ENCODE results near the gene SH3BP1. TPM values are rescaled to one million over a fixed set of nuclear protein-coding genes. Genes with fewer than 3 reads are reported as not detected.

The SH3BP1 gene
- polyA plus RNA-seq, 2 of the 4 experiments (the other 2 are of a cell fraction) = 1.8 to 2.7 TPM

GRCh38 chr22:37604074-37604473, 35.4 kb upstream of the SH3BP1 start:
- ATAC-seq = no peak
- H3K4me1 ChIP-seq = peaks cover 5% of the 10 kb centered on the region
- FAIRE-seq = no peak
- CTCF ChIA-PET = interaction anchor here (0.6 to 4.0 kb wide), 6 partner anchors 12 to 40 kb away, joined by 3 to 22 read pairs (median 3); no protein-coding TSS in a partner anchor
- no peak for DNase-seq (ENCODE audit: low read depth in 1 of 2, low spot score in 1 of 2)
- no peak overlapping the region for H3K4me2 ChIP-seq
- H3K27ac ChIP-seq = no peak overlapping the region
- H3K9me3 ChIP-seq = no peaks in the 10 kb centered on the region
- WGBS (ENCODE audit: missing lambda C conversion rate) = 92% methylated on average over 6 of the region's 6 CpGs
- POLR2A ChIA-PET = no interaction called here
- TF ChIP-seq FOXS1 (CRISPR knock-in tag; IDR thresholded peaks at IDR 0.05) (no peak), GATA3 (IDR thresholded peaks at IDR 0.05; ENCODE audit: borderline replicate concordance) (no peak), POLR2A (IDR thresholded peaks at IDR 0.05; ENCODE audit: low read length) (no peak), JUN (IDR thresholded peaks at IDR 0.05) (no peak), SREBF2 (IDR thresholded peaks at IDR 0.05) (no peak), ZNF302 (CRISPR knock-in tag; IDR thresholded peaks at IDR 0.05) (no peak), JUNB (IDR thresholded peaks at IDR 0.05) (no peak), TFCP2L1 (CRISPR knock-in tag; IDR thresholded peaks at IDR 0.05) (no peak), RARB (CRISPR knock-in tag; IDR thresholded peaks at IDR 0.05) (no peak), PHF8 (IDR thresholded peaks at IDR 0.05; ENCODE audit: borderline replicate concordance, low read depth) (no peak), PBX3 (IDR thresholded peaks at IDR 0.05) (no peak), CBX8 (IDR thresholded peaks at IDR 0.05) (no peak), ZC3H11A (IDR thresholded peaks at IDR 0.05) (no peak)
- TF ChIP-seq, protein P1, sequence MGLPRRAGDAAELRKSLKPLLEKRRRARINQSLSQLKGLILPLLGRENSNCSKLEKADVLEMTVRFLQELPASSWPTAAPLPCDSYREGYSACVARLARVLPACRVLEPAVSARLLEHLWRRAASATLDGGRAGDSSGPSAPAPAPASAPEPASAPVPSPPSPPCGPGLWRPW (IDR thresholded peaks at IDR 0.05) = no peak
- TF ChIP-seq, protein P2, sequence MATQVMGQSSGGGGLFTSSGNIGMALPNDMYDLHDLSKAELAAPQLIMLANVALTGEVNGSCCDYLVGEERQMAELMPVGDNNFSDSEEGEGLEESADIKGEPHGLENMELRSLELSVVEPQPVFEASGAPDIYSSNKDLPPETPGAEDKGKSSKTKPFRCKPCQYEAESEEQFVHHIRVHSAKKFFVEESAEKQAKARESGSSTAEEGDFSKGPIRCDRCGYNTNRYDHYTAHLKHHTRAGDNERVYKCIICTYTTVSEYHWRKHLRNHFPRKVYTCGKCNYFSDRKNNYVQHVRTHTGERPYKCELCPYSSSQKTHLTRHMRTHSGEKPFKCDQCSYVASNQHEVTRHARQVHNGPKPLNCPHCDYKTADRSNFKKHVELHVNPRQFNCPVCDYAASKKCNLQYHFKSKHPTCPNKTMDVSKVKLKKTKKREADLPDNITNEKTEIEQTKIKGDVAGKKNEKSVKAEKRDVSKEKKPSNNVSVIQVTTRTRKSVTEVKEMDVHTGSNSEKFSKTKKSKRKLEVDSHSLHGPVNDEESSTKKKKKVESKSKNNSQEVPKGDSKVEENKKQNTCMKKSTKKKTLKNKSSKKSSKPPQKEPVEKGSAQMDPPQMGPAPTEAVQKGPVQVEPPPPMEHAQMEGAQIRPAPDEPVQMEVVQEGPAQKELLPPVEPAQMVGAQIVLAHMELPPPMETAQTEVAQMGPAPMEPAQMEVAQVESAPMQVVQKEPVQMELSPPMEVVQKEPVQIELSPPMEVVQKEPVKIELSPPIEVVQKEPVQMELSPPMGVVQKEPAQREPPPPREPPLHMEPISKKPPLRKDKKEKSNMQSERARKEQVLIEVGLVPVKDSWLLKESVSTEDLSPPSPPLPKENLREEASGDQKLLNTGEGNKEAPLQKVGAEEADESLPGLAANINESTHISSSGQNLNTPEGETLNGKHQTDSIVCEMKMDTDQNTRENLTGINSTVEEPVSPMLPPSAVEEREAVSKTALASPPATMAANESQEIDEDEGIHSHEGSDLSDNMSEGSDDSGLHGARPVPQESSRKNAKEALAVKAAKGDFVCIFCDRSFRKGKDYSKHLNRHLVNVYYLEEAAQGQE (IDR thresholded peaks at IDR 0.05) = no peak
- TF ChIP-seq, protein P3, sequence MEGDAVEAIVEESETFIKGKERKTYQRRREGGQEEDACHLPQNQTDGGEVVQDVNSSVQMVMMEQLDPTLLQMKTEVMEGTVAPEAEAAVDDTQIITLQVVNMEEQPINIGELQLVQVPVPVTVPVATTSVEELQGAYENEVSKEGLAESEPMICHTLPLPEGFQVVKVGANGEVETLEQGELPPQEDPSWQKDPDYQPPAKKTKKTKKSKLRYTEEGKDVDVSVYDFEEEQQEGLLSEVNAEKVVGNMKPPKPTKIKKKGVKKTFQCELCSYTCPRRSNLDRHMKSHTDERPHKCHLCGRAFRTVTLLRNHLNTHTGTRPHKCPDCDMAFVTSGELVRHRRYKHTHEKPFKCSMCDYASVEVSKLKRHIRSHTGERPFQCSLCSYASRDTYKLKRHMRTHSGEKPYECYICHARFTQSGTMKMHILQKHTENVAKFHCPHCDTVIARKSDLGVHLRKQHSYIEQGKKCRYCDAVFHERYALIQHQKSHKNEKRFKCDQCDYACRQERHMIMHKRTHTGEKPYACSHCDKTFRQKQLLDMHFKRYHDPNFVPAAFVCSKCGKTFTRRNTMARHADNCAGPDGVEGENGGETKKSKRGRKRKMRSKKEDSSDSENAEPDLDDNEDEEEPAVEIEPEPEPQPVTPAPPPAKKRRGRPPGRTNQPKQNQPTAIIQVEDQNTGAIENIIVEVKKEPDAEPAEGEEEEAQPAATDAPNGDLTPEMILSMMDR (IDR thresholded peaks at IDR 0.05) = no peak
- no peak overlapping the region for H3K4me3 ChIP-seq

GRCh38 chr22:37604875-37605274, 34.6 kb upstream of the SH3BP1 start:
- no peak for TF ChIP-seq E2F6 (IDR thresholded peaks at IDR 0.05; ENCODE audit: borderline replicate concordance, low read depth)
- TF ChIP-seq HOXB13 (CRISPR knock-in tag; IDR thresholded peaks at IDR 0.05; ENCODE audit: low read depth) = no peak
- no peak for TF ChIP-seq ATOH8 (CRISPR knock-in tag; IDR thresholded peaks at IDR 0.05; ENCODE audit: low read depth)
- no peak for TF ChIP-seq RFX5 (IDR thresholded peaks at IDR 0.05)
- TF ChIP-seq, protein P3 (IDR thresholded peaks at IDR 0.05) = no peak
- TF ChIP-seq RNF2 (IDR thresholded peaks at IDR 0.05; ENCODE audit: borderline replicate concordance, low read depth) = no peak
- TF ChIP-seq HDAC2 (IDR thresholded peaks at IDR 0.05) = no peak
- TF ChIP-seq CHD2 (IDR thresholded peaks at IDR 0.05; ENCODE audit: low read length, partially characterized antibody) = no peak
- no peak for TF ChIP-seq JUNB (IDR thresholded peaks at IDR 0.05)
- TF ChIP-seq CBX8 (IDR thresholded peaks at IDR 0.05) = no peak
- no peak for TF ChIP-seq ZNF302 (CRISPR knock-in tag; IDR thresholded peaks at IDR 0.05)
- no peak for TF ChIP-seq CBX2 (IDR thresholded peaks at IDR 0.05; ENCODE audit: borderline replicate concordance, low read depth)
- TF ChIP-seq KDM5A (IDR thresholded peaks at IDR 0.05) = no peak
- TF ChIP-seq RCOR1 (IDR thresholded peaks at IDR 0.05; ENCODE audit: low read depth, low read length) = no peak
- TF ChIP-seq SREBF2 (IDR thresholded peaks at IDR 0.05) = no peak
- ChIA-PET POLR2A (no interaction called here), CTCF (interaction anchor here (0.7 to 4.2 kb wide), 5 partner anchors 9 to 64 kb away, joined by 3 to 39 read pairs (median 3); no protein-coding TSS in a partner anchor)
- Histone ChIP-seq H3K27ac (no peak overlapping the region), H3K4me2 (no peak overlapping the region), H3K9me3 (no peaks in the 10 kb centered on the region), H3K4me3 (no peak overlapping the region), H3K4me1 (peaks cover 3% of the 10 kb centered on the region; the same call in 2 of the 3 replicates)
- ATAC-seq (no peak), FAIRE-seq (no peak), DNase-seq (ENCODE audit: low read depth in 1 of 2, low spot score in 1 of 2) (no peak)
- 69% methylated on average over 3 of the region's 5 CpGs for WGBS (ENCODE audit: missing lambda C conversion rate)
